Stomach (tissue), 9 donors: ENCODE results near the gene HILPDA. TPM values are rescaled to one million over a fixed set of nuclear protein-coding genes. Genes with fewer than 3 reads are reported as not detected.

Source experiments
- DNase-seq, 2 donors: peaks; one replicate each; pipeline versions ENCODE4 v3.0.0 to v3.0.0-alpha.2; 2013 to 2019
- H3K27ac ChIP-seq, 5 donors: fragments of 200-600 bp in 4 of 5; sonication (generic) in 4 of 5; one replicate each; pipeline ENCODE4 v1.5.1; 2013 to 2019; ENCODE audit warnings: mild to moderate bottlenecking in 1 of 5, moderate library complexity in 1 of 5
- H3K27me3 ChIP-seq, 3 donors: fragments of 200-600 bp; sonication (generic); one replicate each; pipeline ENCODE4 v1.5.1; 2017 to 2019; ENCODE audit warnings: mixed run types in 1 of 3
- H3K36me3 ChIP-seq, 4 donors: fragments of 200-600 bp; sonication (generic); 1 replicate in 3 of 4; 2 replicates in 1 of 4; pipeline ENCODE4 v1.5.1; 2016 to 2019
- H3K4me1 ChIP-seq, 4 donors: fragments of 200-600 bp; sonication (generic); one replicate each; pipeline ENCODE4 v1.5.1; 2016 to 2019
- H3K4me3 ChIP-seq, 4 donors: fragments of 200-600 bp; sonication (generic) in 3 of 4; one replicate each; pipeline ENCODE4 v1.5.1; 2016 to 2019; ENCODE audit warnings: mild to moderate bottlenecking in 1 of 4
- H3K9me3 ChIP-seq, 4 donors: fragments of 200-600 bp; sonication (generic); one replicate each; pipeline ENCODE4 v1.5.1; 2016 to 2019
- CTCF ChIP-seq, 7 experiments: fragments of 450-650 bp in 4 of 7; fragments of 200-600 bp in 3 of 7; sonication (generic) in 3 of 7; IDR thresholded peaks; one replicate each; pipeline ENCODE4 v1.5.1; 2016 to 2019; ENCODE audit warnings: antibody characterized with exemption in 7 of 7, control low read depth in 2 of 7, mild to moderate bottlenecking in 1 of 7
- EP300 ChIP-seq: sonication (generic); formaldehyde crosslinking; IDR thresholded peaks from one replicate; pipeline ENCODE4 v1.6.1; 2017; ENCODE audit warnings: antibody characterized with exemption
- POLR2A ChIP-seq, 4 donors: fragments of 450-650 bp; IDR thresholded peaks; one replicate each; pipeline ENCODE4 v1.6.1; 2016; ENCODE audit warnings: antibody characterized with exemption in 4 of 4, control low read depth in 2 of 4, mild to moderate bottlenecking in 1 of 4, moderate library complexity in 1 of 4
- POLR2AphosphoS5 ChIP-seq, 3 donors: sonication (generic); formaldehyde crosslinking; IDR thresholded peaks; one replicate each; pipeline ENCODE4 v1.6.1; 2016; ENCODE audit warnings: antibody characterized with exemption in 3 of 3
- WGBS, 5 donors: extraction: QIAGEN DNeasy Blood & Tissue Kit in 3 of 5; methylation state at CpG; one replicate each; pipeline versions ENCODE4 v1.1.5 to v1.1.7; 2013 to 2018; 5-methylcytosine and 5-hydroxymethylcytosine counted together
- intact Hi-C: fragments of 100-400 bp; cut with DNase I; formaldehyde crosslinking; loops from one replicate; pipeline ENCODE4 v1.15.1; 2023; ENCODE audit warnings: low total_unique reads
- polyA plus RNA-seq, 3 donors: library from polyadenylated mRNA; stranded (reverse); fragments of 200-250 nt; gene quantifications; one replicate each; pipeline ENCODE4 v1.2.3, GENCODE V29; 2013
- total RNA-seq, 5 donors: library from RNA; depleted of rRNA; stranded (reverse); fragments of >200 nt; gene quantifications; one replicate each; pipeline versions ENCODE4 v1.1.0 to v1.2.3, GENCODE V29; 2014 to 2016
- donor health status: healthy with polysubstance abuse.
- donor health status: Bipolar disorder and iron deficiency.
- donor health status: healthy.

The HILPDA gene
- total and polyA plus RNA-seq, 8 donors = 0.45 to 38.2 (median 8.1) TPM; not detected in 1

GRCh38 chr7:128410451-128410753 is 45.3 kb upstream of the HILPDA start:
- WGBS, 5 donors = 0 to 4% (median 1%) methylated on average over 6 of the region's 6 CpGs
- H3K27me3 ChIP-seq = no peaks in the 10 kb centered on the region
- H3K4me3 ChIP-seq = peak overlapping the region; percentile 62 to 79 (median 66)

GRCh38 chr7:128415217-128415785 is 40.4 kb upstream of the HILPDA start:
- intact Hi-C loops = no loop called here
- WGBS, 5 donors = 42 to 70% (median 49%) methylated on average over 4 of the region's 4 CpGs
- Histone ChIP-seq H3K27ac (no peak overlapping the region), H3K4me1 (peaks cover 4 to 10% (median 9%) of the 10 kb centered on the region in 4 donors), H3K27me3 (no peaks in the 10 kb centered on the region), H3K36me3 (no peaks in the 10 kb centered on the region), H3K4me3 (no peak overlapping the region), H3K9me3 (no peaks in the 10 kb centered on the region)
- TF ChIP-seq POLR2AphosphoS5 (IDR thresholded peaks at IDR 0.05) = no peak
- TF ChIP-seq CTCF (IDR thresholded peaks at IDR 0.05) = no peak
- DNase-seq = no peak

More at GRCh38 chr7:128410451-128410753, 45.3 kb upstream of the HILPDA start:
- intact Hi-C loops = no loop called here
- Histone ChIP-seq H3K36me3 (no peaks in the 10 kb centered on the region), H3K27ac (peak overlapping the region; percentile 83 to 94 (median 92)), H3K4me1 (peaks cover 40 to 45% (median 44%) of the 10 kb centered on the region in 4 donors), H3K9me3 (no peaks in the 10 kb centered on the region)
- DNase-seq = peak in 1 of 2 donors; percentile 84
- TF ChIP-seq POLR2AphosphoS5 (IDR thresholded peaks at IDR 0.05) = peak in 2 of 3 donors; percentile 49 to 70
- TF ChIP-seq CTCF (IDR thresholded peaks at IDR 0.05) = no peak

GRCh38 chr7:128417071-128417470 is 38.6 kb upstream of the HILPDA start:
- Histone ChIP-seq H3K4me1 (no peaks in the 10 kb centered on the region), H3K36me3 (no peaks in the 10 kb centered on the region), H3K27ac (no peak overlapping the region), H3K9me3 (no peaks in the 10 kb centered on the region), H3K27me3 (no peaks in the 10 kb centered on the region), H3K4me3 (no peak overlapping the region)
- 82 to 93% (median 88%) methylated on average over 3 of the region's 3 CpGs for WGBS, 5 donors
- no peak for TF ChIP-seq POLR2A (IDR thresholded peaks at IDR 0.05)
- TF ChIP-seq CTCF (IDR thresholded peaks at IDR 0.05) = no peak
- no peak for TF ChIP-seq EP300
- TF ChIP-seq POLR2AphosphoS5 (IDR thresholded peaks at IDR 0.05) = no peak
- intact Hi-C loops = no loop called here
- no peak for DNase-seq

- no peaks in the 10 kb centered on the region for H3K36me3 ChIP-seq
- WGBS, 5 donors = 89 to 94% (median 92%) methylated on average over 7 of the region's 7 CpGs
- no peak for DNase-seq
- no peak for TF ChIP-seq POLR2AphosphoS5 (IDR thresholded peaks at IDR 0.05)
- TF ChIP-seq POLR2A (IDR thresholded peaks at IDR 0.05) = no peak
- TF ChIP-seq EP300 = no peak
- no peak for TF ChIP-seq CTCF (IDR thresholded peaks at IDR 0.05)
- H3K4me3 ChIP-seq = no peak overlapping the region
- peaks cover 0 to 6% (median 3%) of the 10 kb centered on the region in 4 donors for H3K4me1 ChIP-seq
- H3K27ac ChIP-seq = no peak overlapping the region
- intact Hi-C loops = no loop called here
- H3K9me3 ChIP-seq = no peaks in the 10 kb centered on the region
- H3K27me3 ChIP-seq = no peaks in the 10 kb centered on the region
Observed at GRCh38 chr7:128419257-128419656, 36.4 kb upstream of the HILPDA start.
